A673 (cell line): ENCODE measurements around the gene STIMATE. TPM values are rescaled to one million over a fixed set of nuclear protein-coding genes. Genes with fewer than 3 reads are reported as not detected.

ENCODE experiments used
- BruUV-seq: library from RNA; stranded (reverse); fragments of 400-500 nt; replicated peaks from 2 replicates; lab custom pipeline; 2021; lab: Mats Ljungman, UMichigan
- CTCF ChIA-PET: fragments of 300-600 bp; sonication (Branson Sonifier 250); formaldehyde crosslinking; loops from one replicate; lab custom pipeline; 2022; ENCODE audit warnings: antibody characterized with exemption; lab: Charles Lee
- POLR2A ChIA-PET: fragments of 300-600 bp; sonication (Branson Sonifier 250); formaldehyde crosslinking; loops from one replicate; lab custom pipeline; 2022; ENCODE audit warnings: antibody characterized with exemption; ENCODE audit not compliant: low non-redundant PET; lab: Charles Lee
- DNase-seq: peaks from one replicate; pipeline ENCODE4 v3.0.0-alpha.2; 2015; ENCODE audit warnings: low spot score
- H3K27ac ChIP-seq: fragments of 200-600 bp; sonication (generic); 2 replicates; pipeline ENCODE4 v1.5.1; 2016; ENCODE audit warnings: mixed run types, low read depth, mild to moderate bottlenecking, mixed read lengths, antibody characterized with exemption, low read length; ENCODE audit not compliant: poor library complexity, severe bottlenecking
- H3K27me3 ChIP-seq: fragments of 200-600 bp; sonication (generic); replicated peaks from 2 replicates; pipeline ENCODE4 v1.6.1; 2017; ENCODE audit warnings: mixed run types, low read depth, mild to moderate bottlenecking, mixed read lengths, antibody characterized with exemption, low read length; ENCODE audit not compliant: insufficient read depth, poor library complexity
- H3K36me3 ChIP-seq: fragments of 200-600 bp; sonication (generic); 2 replicates; pipeline ENCODE4 v1.6.1; 2016; ENCODE audit warnings: mixed run types, mild to moderate bottlenecking, mixed read lengths, antibody characterized with exemption, low read length; ENCODE audit not compliant: insufficient read depth, poor library complexity, severe bottlenecking
- H3K4me1 ChIP-seq: fragments of 200-600 bp; sonication (generic); 2 replicates; pipeline ENCODE4 v1.6.1; 2017; ENCODE audit warnings: mixed run types, mild to moderate bottlenecking, mixed read lengths, antibody characterized with exemption, low read length; ENCODE audit not compliant: insufficient read depth, poor library complexity, severe bottlenecking
- H3K4me3 ChIP-seq: fragments of 200-600 bp; sonication (generic); 2 replicates; pipeline ENCODE4 v1.5.1; 2016; ENCODE audit warnings: low read depth, mixed run types, mild to moderate bottlenecking, mixed read lengths, low read length; ENCODE audit not compliant: poor library complexity, severe bottlenecking
- H3K9me3 ChIP-seq: fragments of 200-600 bp; sonication (generic); 2 replicates; pipeline ENCODE4 v1.6.1; 2016; ENCODE audit warnings: mixed run types, low read depth, mild to moderate bottlenecking, mixed read lengths, antibody characterized with exemption, low read length; ENCODE audit not compliant: poor library complexity, severe bottlenecking
- EZH2 ChIP-seq: fragments of 200-600 bp; sonication (generic); IDR thresholded peaks from 2 replicates; pipeline ENCODE4 v1.6.1; 2017; ENCODE audit warnings: borderline replicate concordance, low read depth, mild to moderate bottlenecking, mixed read lengths, antibody characterized with exemption, low read length; ENCODE audit not compliant: poor library complexity, severe bottlenecking
- intact Hi-C: fragments of 100-400 bp; cut with micrococcal nuclease; formaldehyde crosslinking; loops from one replicate; pipeline ENCODE4 v1.10.0; 2022; ENCODE audit not compliant: unreplicated experiment
- total RNA-seq: library from RNA; stranded (reverse); gene quantifications from 2 replicates; pipeline ENCODE4 v1.2.3, GENCODE V29; 2021
- TF ChIP-seq, protein P1 (sequence below): fragments of 300-800, 200-600 bp; sonication (generic); conservative IDR thresholded peaks from 2 replicates; pipeline ENCODE4 v1.5.1; 2017; ENCODE audit warnings: low read depth, mild to moderate bottlenecking, antibody characterized with exemption, low read length, moderate library complexity, mixed read lengths

Gene STIMATE
- total RNA-seq, 1 experiment from 2014 or later: 11.3 TPM

DNA sequence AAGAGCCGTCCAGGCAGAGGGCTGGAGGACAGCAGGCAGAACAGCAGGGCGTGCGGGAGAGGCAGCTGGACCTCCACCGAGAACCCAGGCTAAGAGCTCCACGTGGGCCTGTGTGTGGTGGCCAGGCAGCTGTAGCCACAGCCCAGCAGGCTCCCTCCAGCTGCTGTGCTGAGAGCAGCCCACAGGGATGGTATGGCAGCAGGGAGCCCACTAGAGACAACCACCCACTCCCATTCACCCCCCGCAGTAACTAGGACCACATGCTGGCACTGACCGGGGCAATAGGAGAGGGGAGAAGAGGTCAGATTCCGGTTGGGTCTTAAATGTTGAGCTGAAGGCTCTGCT, 37.0 kb downstream of the STIMATE start:
- H3K27ac ChIP-seq: no peak overlapping the region
- TF ChIP-seq, protein P1, sequence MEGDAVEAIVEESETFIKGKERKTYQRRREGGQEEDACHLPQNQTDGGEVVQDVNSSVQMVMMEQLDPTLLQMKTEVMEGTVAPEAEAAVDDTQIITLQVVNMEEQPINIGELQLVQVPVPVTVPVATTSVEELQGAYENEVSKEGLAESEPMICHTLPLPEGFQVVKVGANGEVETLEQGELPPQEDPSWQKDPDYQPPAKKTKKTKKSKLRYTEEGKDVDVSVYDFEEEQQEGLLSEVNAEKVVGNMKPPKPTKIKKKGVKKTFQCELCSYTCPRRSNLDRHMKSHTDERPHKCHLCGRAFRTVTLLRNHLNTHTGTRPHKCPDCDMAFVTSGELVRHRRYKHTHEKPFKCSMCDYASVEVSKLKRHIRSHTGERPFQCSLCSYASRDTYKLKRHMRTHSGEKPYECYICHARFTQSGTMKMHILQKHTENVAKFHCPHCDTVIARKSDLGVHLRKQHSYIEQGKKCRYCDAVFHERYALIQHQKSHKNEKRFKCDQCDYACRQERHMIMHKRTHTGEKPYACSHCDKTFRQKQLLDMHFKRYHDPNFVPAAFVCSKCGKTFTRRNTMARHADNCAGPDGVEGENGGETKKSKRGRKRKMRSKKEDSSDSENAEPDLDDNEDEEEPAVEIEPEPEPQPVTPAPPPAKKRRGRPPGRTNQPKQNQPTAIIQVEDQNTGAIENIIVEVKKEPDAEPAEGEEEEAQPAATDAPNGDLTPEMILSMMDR: no peak
- no peak for TF ChIP-seq EZH2
- H3K9me3 ChIP-seq: no peaks in the 10 kb centered on the region
- H3K27me3 ChIP-seq: no peaks in the 10 kb centered on the region
- H3K4me1 ChIP-seq: no peaks in the 10 kb centered on the region
- H3K4me3 ChIP-seq: no peak overlapping the region
- ChIA-PET POLR2A (no interaction called here), CTCF (no interaction called here)
- no peaks in the 10 kb centered on the region for H3K36me3 ChIP-seq
- intact Hi-C loops: no loop called here
- no TSS peak for BruUV-seq
- no peak for DNase-seq

DNA sequence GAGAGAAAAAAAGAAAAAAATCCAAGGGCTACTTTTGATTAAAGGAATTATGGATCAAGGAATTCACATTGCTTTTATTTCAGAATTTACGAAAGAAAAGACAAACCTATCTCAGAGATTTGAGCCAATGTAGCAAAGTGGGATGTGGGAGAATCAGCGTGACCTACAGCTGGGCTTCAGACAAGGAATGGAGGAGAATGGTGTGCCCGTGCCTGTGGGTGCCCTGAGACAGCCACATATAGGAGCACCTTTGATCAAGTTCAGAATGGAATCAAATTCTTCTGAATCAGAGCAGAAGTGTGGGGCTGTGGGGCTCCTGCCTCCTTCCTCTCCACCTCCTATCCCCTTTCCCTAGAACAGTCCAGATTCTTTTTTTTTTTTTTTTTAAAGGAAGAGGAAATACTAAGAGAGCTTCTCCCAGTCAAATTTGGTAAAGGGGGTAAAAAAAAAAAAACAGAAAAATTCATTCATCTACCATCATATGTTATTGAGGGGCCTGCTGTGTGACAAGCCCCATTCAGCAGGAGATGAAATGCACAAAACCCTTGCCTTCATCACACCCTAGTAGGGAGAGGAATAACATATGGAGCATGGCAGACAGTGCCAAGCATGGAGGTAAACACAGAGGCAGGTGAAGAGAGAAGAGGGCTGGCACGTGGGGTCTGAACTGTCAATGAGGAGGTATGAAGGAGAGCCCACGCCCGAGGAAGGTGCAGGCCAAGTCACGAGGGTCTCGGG, 37.5 kb downstream of the STIMATE start:
- TF ChIP-seq, protein P1: no peak
- TF ChIP-seq EZH2: no peak
- CTCF ChIA-PET: no interaction called here
- H3K4me3 ChIP-seq: no peak overlapping the region
- no peaks in the 10 kb centered on the region for H3K36me3 ChIP-seq
- no TSS peak for BruUV-seq
- H3K27ac ChIP-seq: no peak overlapping the region
- H3K9me3 ChIP-seq: no peaks in the 10 kb centered on the region
- intact Hi-C loops: no loop called here
- POLR2A ChIA-PET: no interaction called here
- no peaks in the 10 kb centered on the region for H3K4me1 ChIP-seq
- H3K27me3 ChIP-seq: no peaks in the 10 kb centered on the region
- DNase-seq: no peak

DNA sequence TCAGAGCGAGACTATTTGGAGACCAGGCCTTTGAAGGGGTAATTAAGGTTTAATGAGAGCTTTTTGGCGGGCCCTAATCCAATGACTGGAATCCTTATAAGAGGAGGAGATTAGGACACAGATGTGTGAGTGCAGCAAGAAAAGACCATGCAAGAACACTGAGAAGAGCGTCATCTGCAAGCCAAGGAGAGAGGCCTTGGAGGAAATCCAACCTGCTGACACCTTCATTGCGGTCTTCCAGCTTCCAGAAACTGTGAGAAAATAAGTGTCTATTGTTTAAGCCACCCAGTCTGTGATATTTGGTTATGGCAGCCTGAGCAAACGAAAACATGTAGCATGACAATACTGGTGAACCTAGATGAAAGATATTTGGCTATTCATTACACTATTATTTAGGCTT, 39.5 kb downstream of the STIMATE start:
- Histone ChIP-seq H3K4me3 (no peak overlapping the region), H3K36me3 (no peaks in the 10 kb centered on the region), H3K27me3 (no peaks in the 10 kb centered on the region), H3K9me3 (no peaks in the 10 kb centered on the region), H3K27ac (no peak overlapping the region), H3K4me1 (no peaks in the 10 kb centered on the region)
- TF ChIP-seq EZH2: no peak
- TF ChIP-seq, protein P1: no peak
- ChIA-PET CTCF (no interaction called here), POLR2A (no interaction called here)
- no TSS peak for BruUV-seq
- intact Hi-C loops: no loop called here
- DNase-seq: no peak
